ENCODE data around the gene ADGRG4.

Gene ADGRG4

GRCh38 chrX:136354201-136354600, 53.4 kb downstream of the ADGRG4 start:
- no peak for DNase-seq (ENCODE audit: low read depth)
- no peak overlapping the region for H3K4me3 ChIP-seq (ENCODE audit: control insufficient read depth, low read depth, low read length)
- TF ChIP-seq, protein P1, sequence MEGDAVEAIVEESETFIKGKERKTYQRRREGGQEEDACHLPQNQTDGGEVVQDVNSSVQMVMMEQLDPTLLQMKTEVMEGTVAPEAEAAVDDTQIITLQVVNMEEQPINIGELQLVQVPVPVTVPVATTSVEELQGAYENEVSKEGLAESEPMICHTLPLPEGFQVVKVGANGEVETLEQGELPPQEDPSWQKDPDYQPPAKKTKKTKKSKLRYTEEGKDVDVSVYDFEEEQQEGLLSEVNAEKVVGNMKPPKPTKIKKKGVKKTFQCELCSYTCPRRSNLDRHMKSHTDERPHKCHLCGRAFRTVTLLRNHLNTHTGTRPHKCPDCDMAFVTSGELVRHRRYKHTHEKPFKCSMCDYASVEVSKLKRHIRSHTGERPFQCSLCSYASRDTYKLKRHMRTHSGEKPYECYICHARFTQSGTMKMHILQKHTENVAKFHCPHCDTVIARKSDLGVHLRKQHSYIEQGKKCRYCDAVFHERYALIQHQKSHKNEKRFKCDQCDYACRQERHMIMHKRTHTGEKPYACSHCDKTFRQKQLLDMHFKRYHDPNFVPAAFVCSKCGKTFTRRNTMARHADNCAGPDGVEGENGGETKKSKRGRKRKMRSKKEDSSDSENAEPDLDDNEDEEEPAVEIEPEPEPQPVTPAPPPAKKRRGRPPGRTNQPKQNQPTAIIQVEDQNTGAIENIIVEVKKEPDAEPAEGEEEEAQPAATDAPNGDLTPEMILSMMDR (conservative IDR thresholded peaks at IDR 0.05; ENCODE audit: control insufficient read depth, insufficient read depth, low read depth, low read length) = no peak

- TF ChIP-seq, protein P1 (conservative IDR thresholded peaks at IDR 0.05; ENCODE audit: control insufficient read depth, insufficient read depth, low read depth, low read length) = no peak
- no peak overlapping the region for H3K4me3 ChIP-seq (ENCODE audit: control insufficient read depth, low read depth, low read length)
- no peak for DNase-seq (ENCODE audit: low read depth)
Observed at GRCh38 chrX:136369377-136369776, 68.6 kb downstream of the ADGRG4 start.

GRCh38 chrX:136376713-136377112, 76.0 kb downstream of the ADGRG4 start:
- TF ChIP-seq, protein P1 (conservative IDR thresholded peaks at IDR 0.05; ENCODE audit: control insufficient read depth, insufficient read depth, low read depth, low read length) = no peak
- H3K4me3 ChIP-seq (ENCODE audit: control insufficient read depth, low read depth, low read length) = no peak overlapping the region
- no peak for DNase-seq (ENCODE audit: low read depth)

DNA sequence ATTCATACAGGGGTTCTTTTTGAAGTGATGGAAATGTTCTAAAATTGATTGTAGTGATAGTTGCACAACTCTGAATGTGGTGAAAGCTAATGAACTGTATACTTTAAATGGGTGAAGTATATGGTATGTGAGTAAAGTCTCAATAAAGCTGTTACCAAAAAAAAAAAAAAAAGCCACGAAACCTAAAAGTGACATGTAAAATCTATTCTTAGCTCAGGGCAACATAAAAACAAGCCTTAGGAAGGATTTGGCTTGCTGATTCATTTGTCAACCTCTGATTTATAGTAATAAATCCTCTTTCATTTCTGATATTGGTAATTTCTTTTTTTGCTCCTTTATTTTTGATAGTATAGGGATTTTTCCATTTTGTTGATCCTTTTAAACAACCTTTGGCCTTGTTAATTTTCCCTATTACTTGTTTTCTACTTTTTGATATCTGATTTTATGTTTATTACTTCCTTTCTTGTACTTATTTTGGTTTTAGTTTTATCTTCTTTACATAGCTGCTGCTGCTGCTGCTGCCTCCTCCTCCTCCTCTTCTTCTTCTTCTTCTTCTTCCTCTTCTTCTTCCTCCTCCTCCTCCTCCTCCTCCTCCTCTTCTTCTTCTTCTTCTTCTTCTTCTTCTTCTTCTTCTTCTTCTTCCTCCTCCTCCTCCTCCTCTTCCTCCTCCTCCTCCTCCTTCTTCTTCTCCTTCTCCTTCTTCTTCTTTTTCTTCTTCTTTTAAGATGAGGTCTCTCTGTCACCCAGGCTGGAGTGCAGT, 79.4 kb downstream of the ADGRG4 start:
- TF ChIP-seq, protein P1 (conservative IDR thresholded peaks at IDR 0.05; ENCODE audit: control insufficient read depth, insufficient read depth, low read depth, low read length) = no peak
- no peak for DNase-seq (ENCODE audit: low read depth)
- no peak overlapping the region for H3K4me3 ChIP-seq (ENCODE audit: control insufficient read depth, low read depth, low read length)

DNA sequence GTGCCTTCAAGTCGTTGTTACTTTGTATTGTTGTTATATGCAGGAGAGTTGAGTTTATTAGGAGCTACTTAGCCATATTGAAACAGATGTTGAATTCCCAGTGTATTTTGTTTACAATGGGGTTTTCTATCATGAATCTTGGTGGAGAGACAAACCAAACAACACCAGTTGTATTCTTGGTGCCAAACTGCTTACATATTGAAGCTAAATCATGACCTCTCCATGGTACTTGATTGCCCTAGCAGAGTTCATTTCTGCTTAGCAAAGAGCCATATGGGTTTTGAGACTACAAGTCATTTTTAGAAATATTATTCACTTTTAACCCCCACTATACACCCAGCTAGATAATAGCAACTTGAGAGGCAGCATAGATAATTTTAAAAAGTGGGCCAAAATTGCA, 85.4 kb downstream of the ADGRG4 start:
- DNase-seq (ENCODE audit: low read depth) = no peak
- TF ChIP-seq, protein P1 (conservative IDR thresholded peaks at IDR 0.05; ENCODE audit: control insufficient read depth, insufficient read depth, low read depth, low read length) = no peak
- H3K4me3 ChIP-seq (ENCODE audit: control insufficient read depth, low read depth, low read length) = no peak overlapping the region

DNA sequence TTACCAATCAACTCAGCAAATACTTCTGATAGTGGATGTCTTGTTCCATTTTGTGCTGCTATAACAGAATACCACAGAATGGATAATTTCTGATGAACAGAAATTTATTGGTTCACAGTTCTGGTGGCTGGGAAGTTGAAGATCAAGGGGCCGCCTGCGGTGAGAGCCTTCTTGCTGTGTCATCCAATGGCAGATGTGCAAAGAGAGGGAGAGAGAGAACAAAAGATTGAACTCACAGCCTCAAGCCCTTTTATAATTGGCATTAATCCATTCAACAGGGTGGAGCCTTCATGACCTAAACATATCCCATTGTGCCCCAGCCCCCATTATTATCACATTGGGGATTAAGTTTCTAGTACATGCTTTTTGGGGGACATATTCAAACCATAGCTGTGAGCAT, 86.1 kb downstream of the ADGRG4 start:
- no peak for DNase-seq (ENCODE audit: low read depth)
- TF ChIP-seq, protein P1 (conservative IDR thresholded peaks at IDR 0.05; ENCODE audit: control insufficient read depth, insufficient read depth, low read depth, low read length) = no peak
- no peak overlapping the region for H3K4me3 ChIP-seq (ENCODE audit: control insufficient read depth, low read depth, low read length)
